ENCODE data around the gene CSPG4. TPM values are rescaled to one million over a fixed set of nuclear protein-coding genes. Genes with fewer than 3 reads are reported as not detected.

CSPG4 gene
- total and polyA plus RNA-seq, 10 of the 15 experiments (the other 5 are each of a cell fraction or from before 2014, with no cell fraction given) = 0.02 to 2.2 (median 0.76) TPM

GRCh38 chr15:75721923-75722870, 9.5 kb upstream of the CSPG4 start:
- Histone ChIP-seq H3K9ac (ENCODE audit: control insufficient read depth, insufficient read depth, low read length) (no peak overlapping the region), H3K4me2 (ENCODE audit: control insufficient read depth, insufficient read depth) (no peak overlapping the region), H4K20me1 (ENCODE audit: control insufficient read depth, insufficient read depth) (no peaks in the 10 kb centered on the region), H3K4me3 (no peak overlapping the region), H3K36me3 (ENCODE audit: control insufficient read depth in 2 of 2, insufficient read depth in 2 of 2, low read length in 1 of 2) (no peaks in the 10 kb centered on the region), H3K9me3 (replicated peaks; ENCODE audit: control insufficient read depth, insufficient read depth, low read length) (no peaks in the 10 kb centered on the region), H3K79me2 (ENCODE audit: control insufficient read depth, insufficient read depth, low read length) (no peaks in the 10 kb centered on the region), H3K27ac (ENCODE audit: control insufficient read depth, insufficient read depth) (no peak overlapping the region), H2AFZ (ENCODE audit: control insufficient read depth, low read depth, low read length) (no peak overlapping the region), H3K4me1 (ENCODE audit: control insufficient read depth, insufficient read depth, low read length) (peaks cover 3% of the 10 kb centered on the region; the same call in 1 of the 2 replicates), H3K27me3 (replicated peaks in 1 of 2; ENCODE audit: control insufficient read depth in 2 of 2, insufficient read depth in 2 of 2, low read length in 1 of 2) (no peaks in the 10 kb centered on the region)
- ATAC-seq (no peak), DNase-seq (ENCODE audit: low read depth, low spot score) (no peak), FAIRE-seq (no peak)
- no TSS peak for BruUV-seq (replicated peaks)
- SMC1A ChIA-PET (ENCODE audit: uncharacterized antibody, unreplicated experiment) = interaction anchor here (0.7 to 1.8 kb wide), 2 partner anchors 36 to 38 kb away, joined by 4 to 5 read pairs; no protein-coding TSS in a partner anchor
- in situ Hi-C loops (cut with MboI) (loop anchor here (10.0 kb wide), 1 partner anchor 413 kb away; no protein-coding TSS in a partner anchor), intact Hi-C loops (cut with micrococcal nuclease; ENCODE audit: unreplicated experiment) (no loop called here)
- POLR2A ChIA-PET = no interaction called here
- CTCF ChIA-PET = interaction anchor here (0.8 to 4.0 kb wide), 4 partner anchors 29 to 82 kb away, joined by 3 to 37 read pairs (median 8); partner anchors contain the start of gene IMP3
- 37% methylated on average over 14 of the region's 14 CpGs for WGBS (ENCODE audit: insufficient coverage, insufficient replicate concordance, low lambda C conversion rate, missing lambda C conversion rate)
- RAD21 ChIA-PET (ENCODE audit: unreplicated experiment) = interaction anchor here (6.2 kb wide), 1 partner anchor 37 kb away, joined by 49 read pairs; no protein-coding TSS in a partner anchor
- TF ChIP-seq MYB (IDR thresholded peaks at IDR 0.05; ENCODE audit: borderline replicate concordance, low read depth, low read length) (no peak), NFIC (IDR thresholded peaks at IDR 0.05; ENCODE audit: low read depth, low read length) (no peak), SMAD5 (IDR thresholded peaks at IDR 0.05; ENCODE audit: low read depth) (no peak), SPI1 (IDR thresholded peaks at IDR 0.05; ENCODE audit: borderline replicate concordance, insufficient read depth, low read depth, low read length) (no peak), LARP7 (IDR thresholded peaks at IDR 0.05) (no peak), MAX (IDR thresholded peaks at IDR 0.05; ENCODE audit: low read depth, low read length) (no peak), BCL3 (IDR thresholded peaks at IDR 0.05; ENCODE audit: borderline replicate concordance, insufficient read depth, low read depth, low read length, poor library complexity, severe bottlenecking) (no peak), MYC (IDR thresholded peaks at IDR 0.05; ENCODE audit: insufficient read depth, insufficient read length, insufficient replicate concordance, low read length, severe bottlenecking) (no peak), ZNF24 (IDR thresholded peaks at IDR 0.05) (no peak)
- TF ChIP-seq, protein P1, sequence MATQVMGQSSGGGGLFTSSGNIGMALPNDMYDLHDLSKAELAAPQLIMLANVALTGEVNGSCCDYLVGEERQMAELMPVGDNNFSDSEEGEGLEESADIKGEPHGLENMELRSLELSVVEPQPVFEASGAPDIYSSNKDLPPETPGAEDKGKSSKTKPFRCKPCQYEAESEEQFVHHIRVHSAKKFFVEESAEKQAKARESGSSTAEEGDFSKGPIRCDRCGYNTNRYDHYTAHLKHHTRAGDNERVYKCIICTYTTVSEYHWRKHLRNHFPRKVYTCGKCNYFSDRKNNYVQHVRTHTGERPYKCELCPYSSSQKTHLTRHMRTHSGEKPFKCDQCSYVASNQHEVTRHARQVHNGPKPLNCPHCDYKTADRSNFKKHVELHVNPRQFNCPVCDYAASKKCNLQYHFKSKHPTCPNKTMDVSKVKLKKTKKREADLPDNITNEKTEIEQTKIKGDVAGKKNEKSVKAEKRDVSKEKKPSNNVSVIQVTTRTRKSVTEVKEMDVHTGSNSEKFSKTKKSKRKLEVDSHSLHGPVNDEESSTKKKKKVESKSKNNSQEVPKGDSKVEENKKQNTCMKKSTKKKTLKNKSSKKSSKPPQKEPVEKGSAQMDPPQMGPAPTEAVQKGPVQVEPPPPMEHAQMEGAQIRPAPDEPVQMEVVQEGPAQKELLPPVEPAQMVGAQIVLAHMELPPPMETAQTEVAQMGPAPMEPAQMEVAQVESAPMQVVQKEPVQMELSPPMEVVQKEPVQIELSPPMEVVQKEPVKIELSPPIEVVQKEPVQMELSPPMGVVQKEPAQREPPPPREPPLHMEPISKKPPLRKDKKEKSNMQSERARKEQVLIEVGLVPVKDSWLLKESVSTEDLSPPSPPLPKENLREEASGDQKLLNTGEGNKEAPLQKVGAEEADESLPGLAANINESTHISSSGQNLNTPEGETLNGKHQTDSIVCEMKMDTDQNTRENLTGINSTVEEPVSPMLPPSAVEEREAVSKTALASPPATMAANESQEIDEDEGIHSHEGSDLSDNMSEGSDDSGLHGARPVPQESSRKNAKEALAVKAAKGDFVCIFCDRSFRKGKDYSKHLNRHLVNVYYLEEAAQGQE (IDR thresholded peaks at IDR 0.05; ENCODE audit: low read depth, low read length) = no peak
- TF ChIP-seq, protein P2, sequence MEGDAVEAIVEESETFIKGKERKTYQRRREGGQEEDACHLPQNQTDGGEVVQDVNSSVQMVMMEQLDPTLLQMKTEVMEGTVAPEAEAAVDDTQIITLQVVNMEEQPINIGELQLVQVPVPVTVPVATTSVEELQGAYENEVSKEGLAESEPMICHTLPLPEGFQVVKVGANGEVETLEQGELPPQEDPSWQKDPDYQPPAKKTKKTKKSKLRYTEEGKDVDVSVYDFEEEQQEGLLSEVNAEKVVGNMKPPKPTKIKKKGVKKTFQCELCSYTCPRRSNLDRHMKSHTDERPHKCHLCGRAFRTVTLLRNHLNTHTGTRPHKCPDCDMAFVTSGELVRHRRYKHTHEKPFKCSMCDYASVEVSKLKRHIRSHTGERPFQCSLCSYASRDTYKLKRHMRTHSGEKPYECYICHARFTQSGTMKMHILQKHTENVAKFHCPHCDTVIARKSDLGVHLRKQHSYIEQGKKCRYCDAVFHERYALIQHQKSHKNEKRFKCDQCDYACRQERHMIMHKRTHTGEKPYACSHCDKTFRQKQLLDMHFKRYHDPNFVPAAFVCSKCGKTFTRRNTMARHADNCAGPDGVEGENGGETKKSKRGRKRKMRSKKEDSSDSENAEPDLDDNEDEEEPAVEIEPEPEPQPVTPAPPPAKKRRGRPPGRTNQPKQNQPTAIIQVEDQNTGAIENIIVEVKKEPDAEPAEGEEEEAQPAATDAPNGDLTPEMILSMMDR (IDR thresholded peaks at IDR 0.05 in 2 of 3, conservative IDR thresholded peaks at IDR 0.05 in 1 of 3; ENCODE audit: control insufficient read depth in 2 of 3, extremely low read depth in 1 of 3, insufficient read depth in 1 of 3, low read depth in 3 of 3, low read length in 3 of 3) = no peak
- TF ChIP-seq, protein P3, sequence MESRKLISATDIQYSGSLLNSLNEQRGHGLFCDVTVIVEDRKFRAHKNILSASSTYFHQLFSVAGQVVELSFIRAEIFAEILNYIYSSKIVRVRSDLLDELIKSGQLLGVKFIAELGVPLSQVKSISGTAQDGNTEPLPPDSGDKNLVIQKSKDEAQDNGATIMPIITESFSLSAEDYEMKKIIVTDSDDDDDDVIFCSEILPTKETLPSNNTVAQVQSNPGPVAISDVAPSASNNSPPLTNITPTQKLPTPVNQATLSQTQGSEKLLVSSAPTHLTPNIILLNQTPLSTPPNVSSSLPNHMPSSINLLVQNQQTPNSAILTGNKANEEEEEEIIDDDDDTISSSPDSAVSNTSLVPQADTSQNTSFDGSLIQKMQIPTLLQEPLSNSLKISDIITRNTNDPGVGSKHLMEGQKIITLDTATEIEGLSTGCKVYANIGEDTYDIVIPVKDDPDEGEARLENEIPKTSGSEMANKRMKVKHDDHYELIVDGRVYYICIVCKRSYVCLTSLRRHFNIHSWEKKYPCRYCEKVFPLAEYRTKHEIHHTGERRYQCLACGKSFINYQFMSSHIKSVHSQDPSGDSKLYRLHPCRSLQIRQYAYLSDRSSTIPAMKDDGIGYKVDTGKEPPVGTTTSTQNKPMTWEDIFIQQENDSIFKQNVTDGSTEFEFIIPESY (IDR thresholded peaks at IDR 0.05) = no peak
